ENCODE data around the gene SLC39A1.
"Not testable (repeated sequence)": the region's sequence is repeated elsewhere in the genome, so short reads cannot be mapped to it uniquely, and the experiment has no call there.

SLC39A1 gene, protein sequence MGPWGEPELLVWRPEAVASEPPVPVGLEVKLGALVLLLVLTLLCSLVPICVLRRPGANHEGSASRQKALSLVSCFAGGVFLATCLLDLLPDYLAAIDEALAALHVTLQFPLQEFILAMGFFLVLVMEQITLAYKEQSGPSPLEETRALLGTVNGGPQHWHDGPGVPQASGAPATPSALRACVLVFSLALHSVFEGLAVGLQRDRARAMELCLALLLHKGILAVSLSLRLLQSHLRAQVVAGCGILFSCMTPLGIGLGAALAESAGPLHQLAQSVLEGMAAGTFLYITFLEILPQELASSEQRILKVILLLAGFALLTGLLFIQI

DNA sequence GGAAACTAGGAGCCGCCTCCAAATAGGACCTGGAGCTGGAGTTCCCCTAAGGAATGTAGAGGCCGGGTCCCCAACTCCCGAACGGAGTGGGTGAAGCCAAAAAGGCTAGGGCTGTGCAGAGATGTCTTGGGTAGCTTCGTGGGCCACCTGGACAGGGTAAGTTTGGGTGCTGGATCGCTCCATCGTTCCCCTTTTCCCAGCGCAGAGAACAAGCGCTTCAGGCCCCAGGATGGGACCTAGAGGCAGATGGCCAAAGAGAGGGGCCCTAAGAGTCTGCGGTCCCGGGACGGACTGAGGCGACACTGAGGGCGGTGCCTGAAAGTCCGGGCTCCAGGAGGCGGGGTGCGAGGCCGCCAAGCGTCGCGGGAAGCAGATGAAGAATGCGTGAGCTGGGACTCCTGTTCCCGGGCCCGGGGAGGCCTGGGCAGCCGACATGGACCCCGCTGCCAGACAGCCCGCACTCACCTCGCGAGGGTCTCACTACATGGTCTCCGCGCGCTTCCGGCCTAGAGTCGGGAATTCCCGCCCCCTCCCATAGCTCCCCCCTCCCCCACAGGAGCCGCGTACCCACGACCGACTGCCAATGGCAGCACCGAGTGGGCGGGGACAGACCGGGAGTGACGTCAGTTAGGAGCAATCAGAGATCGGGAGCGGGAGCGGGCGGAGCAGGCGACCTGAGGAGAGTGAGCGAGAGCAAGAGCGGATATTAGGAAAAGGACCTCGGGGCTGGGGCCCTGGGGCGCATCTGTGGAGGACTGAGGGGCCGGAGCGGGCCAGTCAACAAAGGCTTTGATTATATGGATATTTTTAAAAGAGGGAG is at the start of gene SLC39A1:
SLC39A1 (minus strand) TSS at position 508 of the 820 bp plus-strand sequence. CDS start 822 bp downstream, outside the sequence.
- DNase-seq, result peak; percentile 99

DNA sequence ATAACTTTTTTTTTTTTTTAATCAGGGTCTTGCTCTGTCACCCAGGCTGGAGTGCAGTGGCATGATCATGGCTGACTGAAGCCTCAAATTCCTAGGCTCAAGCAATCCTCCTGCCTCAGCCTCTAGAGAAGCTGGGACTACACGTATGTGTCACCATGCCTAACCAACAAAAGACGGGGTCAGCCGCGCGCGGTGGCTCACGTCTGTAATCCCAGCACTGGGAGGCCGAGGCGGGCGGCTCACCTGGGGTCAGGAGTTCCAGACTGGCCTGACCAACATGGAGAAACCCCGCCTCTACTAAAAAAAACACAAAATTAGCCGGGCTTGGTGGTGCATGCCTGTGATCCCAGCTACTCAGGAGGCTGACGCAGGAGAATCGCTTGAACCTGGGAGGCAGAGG is 49.2 kb upstream of the SLC39A1 start:
- DNase-seq, result not testable (repeated sequence)

DNA sequence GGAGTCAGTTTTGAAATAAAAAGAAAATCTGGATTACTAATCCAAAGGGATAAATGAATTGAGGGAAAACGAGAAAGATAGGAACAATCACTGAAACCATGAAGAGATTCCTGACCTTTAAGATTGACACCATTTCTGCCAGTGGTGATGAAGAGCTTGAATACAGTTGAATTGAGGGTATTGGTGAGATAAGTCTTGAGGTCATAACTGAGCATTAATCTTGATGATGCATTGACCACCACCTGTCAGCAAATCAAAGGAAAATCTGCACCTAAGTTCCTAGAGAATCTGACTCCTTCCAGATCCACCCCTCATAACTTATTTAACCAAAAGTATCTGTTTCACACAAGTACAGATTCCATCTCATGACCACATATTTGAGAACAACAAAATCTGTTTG is 48.8 kb upstream of the SLC39A1 start:
- DNase-seq, result no peak

DNA sequence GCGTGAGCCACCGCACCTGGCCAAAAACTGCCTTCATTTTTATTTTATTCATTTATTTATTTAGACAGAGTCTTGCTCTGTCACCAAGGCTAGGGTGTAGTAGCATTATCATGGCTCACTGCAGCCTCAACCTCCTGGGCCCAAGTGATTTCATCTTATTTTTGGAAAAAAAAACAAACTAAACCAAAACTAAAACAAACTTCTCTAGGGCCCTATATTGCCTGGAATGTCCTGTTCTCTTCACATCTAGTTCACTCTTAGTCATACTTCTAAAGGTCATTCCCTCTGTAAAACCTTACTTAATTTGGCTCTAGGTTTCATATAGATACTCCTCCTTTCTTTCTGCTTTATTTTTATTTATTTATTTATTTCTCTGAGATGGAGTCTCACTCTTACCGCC is 42.8 kb upstream of the SLC39A1 start:
- no peak for DNase-seq

DNA sequence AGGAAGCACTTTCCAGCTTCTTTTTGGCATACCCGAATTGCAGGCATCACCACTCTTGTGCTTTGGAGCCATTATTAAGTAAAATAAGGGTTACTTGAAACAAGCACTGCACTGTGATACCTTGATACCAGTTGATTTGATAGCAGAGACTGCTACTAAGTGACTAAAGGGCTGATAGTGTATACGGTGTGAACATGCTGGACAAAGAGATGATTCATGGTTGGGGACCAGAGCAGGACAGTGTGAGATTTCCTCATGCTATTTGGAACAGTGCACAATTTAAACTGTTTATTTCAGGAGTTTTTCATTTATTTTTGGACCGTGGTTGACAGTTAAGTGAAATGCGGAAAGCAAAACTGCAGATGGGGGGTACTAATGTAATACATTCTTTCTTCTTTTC is 37.1 kb upstream of the SLC39A1 start:
- DNase-seq, result no peak

DNA sequence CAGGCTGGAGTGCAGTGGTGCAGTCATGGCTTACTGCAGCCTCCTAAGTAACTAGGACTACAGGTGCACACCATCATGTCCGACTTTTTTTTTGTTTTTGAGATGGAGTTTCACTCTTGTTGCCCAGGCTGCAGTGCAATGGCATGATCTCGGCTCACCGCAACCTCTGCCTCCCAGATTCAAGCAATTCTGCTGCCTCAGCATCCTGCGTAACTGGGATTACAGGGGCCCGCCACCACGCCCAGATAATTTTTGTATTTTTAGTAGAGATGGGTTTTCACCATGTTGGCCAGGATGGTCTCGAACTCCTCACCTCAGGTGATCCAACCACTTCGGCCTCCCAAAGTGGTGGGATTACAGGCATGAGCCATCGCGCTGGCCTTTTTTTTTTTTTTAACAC is 33.5 kb upstream of the SLC39A1 start:
- DNase-seq, result not testable (repeated sequence)

DNA sequence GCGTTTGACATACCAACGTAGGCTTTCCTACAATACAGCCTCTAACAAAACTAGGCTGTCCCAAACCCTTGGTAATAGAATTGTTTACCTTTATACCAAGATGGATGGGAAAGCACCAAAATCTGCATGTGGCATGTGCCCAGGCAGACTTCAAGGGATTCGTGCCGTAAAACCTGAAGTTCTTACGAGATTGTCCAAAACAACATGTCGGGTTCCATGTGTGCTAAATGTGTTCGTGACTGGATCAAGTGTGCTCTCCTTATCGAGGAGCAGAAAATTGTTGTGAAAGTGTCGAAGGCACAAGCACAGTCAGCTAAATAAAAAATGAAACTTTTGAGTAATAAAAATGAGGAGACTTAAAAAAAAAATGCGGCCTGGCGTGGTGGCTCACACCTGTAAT is 32.3 kb upstream of the SLC39A1 start:
- DNase-seq, result no peak

DNA sequence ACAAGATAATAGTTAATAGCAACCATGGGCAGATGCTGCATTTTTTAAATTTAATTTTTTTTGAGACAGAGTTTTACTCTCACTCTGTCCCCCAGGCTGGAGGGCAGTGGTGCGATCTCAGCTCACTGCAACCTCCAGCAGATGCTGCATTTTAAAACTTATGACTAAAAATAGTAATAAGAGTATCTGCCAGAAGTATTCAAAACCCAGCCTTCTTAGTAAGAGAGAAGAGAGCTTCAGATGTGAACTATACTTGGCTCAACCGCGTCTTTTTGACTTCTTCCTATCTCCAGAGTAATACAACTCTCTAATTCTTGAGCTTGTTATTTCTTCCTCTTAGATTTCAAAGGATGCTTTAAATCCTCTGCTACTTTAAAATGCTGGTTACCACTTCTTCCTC is 31.9 kb upstream of the SLC39A1 start:
- DNase-seq, result no peak

DNA sequence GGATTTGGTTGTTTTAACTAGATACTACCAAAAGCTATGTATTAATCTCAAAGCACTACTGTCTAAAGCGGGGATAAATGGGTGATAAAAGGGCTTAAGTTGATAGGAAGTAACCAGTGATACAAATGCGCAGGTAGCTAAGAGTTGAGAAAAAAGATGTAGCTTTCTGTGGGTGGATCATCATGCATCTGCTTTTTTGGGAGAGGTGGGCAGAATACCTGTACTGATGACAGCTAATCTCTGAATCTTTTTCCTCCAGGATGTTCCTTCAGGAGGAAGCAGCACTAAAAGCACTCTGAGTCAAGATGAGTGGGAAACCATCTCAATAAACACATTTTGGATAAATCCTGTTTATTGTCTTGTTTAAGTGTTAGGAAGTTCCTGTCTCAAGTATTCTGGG is 28.5 kb upstream of the SLC39A1 start:
- DNase-seq, result no peak

DNA sequence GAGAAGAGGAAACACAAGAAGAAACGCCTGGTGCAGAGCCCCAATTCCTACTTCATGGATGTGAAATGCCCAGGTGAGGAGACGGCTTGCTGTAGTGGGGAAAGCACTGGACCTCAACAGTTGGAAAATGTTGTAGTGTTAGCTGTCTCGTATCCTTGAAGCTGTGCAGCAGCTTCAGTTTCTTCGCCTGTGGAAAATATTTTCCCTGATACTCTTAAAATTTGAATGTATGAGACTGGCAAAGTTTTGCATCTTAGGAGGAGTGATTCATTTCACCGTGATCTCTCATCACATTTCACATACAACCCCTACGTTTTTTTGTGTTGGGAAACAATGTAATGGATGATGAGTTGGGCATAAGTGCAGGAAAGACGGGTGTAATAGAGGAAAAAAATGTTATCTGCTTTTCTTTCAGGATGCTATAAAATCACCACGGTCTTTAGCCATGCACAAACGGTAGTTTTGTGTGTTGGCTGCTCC is 27.9 kb upstream of the SLC39A1 start:
- DNase-seq, result no peak

DNA sequence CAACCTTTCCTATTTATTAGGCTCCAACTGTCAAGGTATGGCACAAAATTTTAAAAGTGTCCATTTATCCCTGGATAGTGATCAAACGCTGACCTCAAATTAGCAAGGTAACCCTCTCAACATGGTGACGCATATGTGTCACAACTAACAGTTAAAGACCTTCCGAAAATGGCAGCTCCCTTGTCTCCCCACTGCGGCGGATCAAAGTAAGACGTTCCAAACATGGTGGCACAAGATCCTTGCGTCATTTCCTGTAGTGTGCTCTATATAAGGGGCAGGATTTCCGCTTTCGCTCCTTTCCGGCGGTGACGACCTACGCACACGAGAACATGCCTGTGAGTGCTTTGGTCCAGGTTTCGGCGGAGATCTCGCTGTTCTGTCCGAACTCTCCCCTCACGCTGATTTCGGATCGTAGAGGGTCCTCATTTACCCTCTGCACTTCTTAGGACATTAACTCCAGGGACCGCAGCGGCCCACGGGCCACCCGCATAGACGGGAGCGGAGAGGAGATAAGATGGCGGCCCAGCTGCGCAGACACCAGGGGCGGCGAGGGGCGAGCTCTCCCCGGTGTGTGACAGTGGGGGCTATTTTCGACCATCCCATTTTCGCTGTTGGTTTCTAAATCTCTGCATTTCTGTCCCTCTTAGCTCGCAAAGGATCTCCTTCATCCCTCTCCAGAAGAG is 27.3 kb upstream of the SLC39A1 start, which contains the start of gene RPS27:
RPS27 (plus strand) TSS at position 295 of the 683 bp plus-strand sequence; CDS start at position 330, 35 bp downstream.
- DNase-seq, result peak; percentile 99

DNA sequence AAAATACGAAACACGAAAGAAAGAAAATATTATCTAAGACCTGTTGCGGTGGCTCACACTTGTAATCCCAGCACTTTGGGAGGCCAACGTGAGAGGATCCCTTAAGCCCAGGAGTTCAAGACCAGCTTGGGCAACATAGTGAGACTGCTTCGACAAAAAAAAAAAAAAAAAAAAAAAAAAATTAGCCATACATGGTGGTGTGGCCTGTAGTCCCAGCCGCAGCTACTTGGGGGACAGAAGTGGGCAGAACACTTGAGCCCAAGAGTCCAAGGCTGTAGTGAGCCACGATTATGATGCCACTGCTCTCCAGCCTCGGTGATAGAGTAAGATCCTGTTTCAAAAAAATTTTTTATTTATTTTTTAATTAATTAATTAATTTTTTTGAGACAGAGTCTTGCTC is 24.3 kb upstream of the SLC39A1 start:
- DNase-seq, result peak; percentile 25

DNA sequence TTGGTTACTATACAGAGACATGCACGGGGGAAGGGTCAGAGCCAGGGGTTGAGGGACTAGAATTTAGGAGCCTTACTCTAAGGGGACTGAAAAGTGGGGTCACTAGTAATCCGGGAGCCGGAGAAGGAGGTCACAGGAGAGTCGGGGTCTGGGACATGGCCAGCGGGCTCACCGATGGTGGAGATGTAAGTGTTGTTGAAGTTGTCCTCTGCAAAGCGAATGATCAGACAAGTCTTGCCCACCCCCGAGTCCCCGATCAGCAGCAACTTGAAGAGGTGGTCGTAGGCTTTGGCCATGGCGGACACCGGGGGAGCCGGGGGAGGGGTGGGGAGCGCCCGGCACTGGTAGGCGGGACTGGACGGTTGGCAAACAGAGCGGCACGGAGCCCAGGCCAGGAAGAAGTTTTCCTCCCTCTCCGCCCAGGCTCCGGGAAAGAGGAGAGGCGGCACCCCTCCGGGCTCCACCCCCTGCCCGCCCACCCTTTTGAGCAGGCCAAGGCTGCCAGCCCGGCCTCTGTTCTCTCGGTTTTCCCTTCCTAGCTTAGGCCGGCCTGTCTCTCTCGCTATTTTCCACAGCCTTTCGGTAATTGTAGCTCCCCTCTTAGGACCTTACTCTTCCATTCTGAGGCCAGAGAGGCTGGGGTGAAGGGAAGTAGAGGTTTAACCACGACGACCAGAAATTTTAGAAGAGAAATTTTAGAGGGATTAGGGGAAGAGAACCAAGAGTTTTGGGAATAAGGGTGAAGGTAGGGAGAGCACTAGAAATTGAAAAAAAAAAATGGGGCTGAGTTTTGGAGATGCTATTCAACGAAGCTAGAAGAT is 22.8 kb upstream of the SLC39A1 start, which contains the start of gene RAB13:
RAB13 (minus strand) TSS at position 399 of the 821 bp plus-strand sequence; CDS start at position 296, 103 bp downstream.
- peak; percentile 92 for DNase-seq

DNA sequence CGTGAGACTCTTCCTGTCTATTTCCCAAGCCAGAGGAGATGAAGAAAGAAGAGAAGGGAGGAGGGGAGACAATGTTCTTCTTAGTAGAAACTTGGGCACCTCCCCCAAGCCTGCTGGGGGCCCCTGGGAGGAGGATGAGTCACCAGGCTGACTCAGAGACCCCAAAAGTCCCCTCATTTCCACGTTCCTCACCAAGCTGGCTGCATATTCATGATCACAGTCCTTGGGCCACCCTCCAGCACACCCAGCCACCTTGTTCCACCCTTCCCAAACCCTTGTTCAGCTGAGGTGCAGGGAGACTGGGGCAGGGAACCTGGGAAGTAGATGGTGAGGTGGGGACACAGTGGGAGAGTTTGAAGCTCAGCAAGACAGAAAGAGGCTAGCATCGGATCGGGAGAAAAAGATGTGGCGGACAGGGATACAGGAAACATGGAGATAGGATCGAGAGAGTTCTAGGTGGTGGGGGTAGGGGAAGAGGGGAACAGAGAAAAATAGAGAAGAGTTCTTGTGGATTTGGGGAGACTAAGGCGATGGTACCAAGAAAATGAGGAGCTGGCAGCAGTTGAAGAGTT is 22.1 kb upstream of the SLC39A1 start:
- no peak for DNase-seq

DNA sequence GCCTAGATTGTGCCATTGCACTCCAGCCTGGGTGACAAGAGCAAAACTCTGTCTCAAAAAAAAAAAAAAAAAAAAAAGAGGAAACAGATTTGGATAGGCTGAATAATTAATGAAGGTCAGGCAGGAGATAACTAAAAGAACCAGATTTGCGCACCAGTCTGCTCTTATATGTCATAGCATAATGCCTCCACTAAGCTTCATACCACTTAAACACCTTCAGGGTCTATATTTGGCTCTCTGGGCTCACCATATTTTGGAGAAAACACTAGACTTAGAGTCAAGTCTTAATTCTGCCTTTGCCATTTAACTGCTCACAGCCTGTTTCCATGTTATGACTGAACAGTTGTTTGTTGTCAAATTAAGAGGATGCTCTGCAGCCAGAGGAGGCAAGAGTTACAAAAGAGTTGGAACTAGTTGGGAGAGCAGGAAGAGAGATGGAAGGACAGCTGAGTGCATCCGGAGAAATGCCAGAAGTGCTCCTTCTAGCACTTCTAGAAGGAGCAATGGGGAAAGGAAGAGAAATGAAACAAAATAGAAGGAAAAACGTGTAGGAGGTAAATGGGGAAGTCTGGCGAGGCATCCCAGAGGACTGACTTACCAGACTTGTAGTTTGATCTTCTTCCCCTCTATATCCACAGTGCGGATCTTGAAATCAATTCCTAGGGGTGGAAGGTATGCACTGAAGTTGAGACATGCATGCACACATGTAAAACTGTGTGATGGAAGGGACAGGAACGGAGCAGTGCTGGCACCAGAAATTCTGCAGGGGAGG is 21.0 kb upstream of the SLC39A1 start:
- DNase-seq, result no peak

DNA sequence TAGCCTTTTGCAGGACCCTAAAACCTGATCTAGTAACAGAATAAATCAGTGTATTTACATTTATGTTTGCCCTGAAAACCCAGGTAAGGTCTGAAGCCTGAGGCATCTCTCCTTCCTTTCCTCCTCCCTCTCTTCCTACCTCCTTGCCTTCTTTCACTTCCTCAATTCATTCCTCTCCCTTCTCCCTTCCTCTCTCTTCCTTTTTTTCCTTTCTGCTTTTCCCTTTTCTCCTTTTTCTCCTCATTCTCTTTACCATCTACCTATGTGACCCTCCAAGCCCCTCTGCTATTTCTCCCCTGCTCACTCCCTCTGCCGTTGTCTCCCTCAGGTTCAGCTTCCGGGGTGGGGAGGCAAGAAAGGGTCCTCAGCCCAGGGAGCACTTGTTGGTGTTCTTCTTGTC is 18.4 kb upstream of the SLC39A1 start:
- not testable (repeated sequence) for DNase-seq

DNA sequence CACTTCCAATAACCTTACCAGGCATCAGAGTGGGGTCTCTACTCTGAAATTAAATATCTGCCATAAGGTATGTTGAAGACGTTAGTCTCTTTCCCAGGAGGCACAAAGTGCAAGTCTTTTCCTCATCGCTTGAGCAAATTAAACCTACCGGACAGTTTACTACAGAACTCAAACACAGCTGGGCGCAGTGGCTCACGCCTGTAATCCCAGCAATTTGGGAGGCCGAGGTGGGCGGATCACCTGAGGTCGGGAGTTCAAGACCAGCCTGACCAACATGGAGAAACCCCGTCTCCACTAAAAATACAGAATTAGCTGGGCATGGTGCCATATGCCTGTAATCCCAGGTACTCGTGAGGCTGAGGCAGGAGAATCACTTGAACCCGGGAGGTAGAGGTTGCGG is 15.8 kb upstream of the SLC39A1 start:
- not testable (repeated sequence) for DNase-seq

DNA sequence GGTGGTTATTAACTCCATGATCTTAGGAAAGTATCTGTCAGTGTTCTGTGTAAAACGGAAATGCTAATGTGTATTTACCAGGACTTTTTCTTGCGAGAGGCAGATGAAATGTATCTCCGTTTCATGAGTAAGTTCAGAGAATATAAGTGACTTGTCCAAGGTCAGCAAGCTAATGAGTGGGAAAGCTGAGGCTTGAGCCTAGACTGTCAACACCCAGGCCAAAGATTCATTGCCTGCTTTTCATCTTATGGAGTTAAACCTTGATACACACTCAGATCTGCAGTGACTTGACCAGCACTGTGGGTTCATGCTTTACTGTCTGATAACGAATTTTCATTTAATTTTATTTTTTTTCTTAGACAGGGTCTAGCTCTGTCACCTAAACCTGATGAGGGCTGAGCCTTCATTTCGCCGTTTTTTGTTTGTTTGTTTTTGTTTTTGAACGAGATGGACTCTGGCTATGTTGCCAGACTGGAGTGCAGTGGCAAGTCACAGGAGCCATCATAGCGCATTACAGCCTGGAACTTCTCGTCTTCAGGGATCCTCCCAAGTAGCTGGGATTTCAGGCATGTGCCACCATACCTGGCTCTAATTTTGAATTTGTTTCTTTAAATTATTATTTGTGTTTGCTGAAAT is 15.1 kb upstream of the SLC39A1 start:
- DNase-seq, result peak; percentile 47

DNA sequence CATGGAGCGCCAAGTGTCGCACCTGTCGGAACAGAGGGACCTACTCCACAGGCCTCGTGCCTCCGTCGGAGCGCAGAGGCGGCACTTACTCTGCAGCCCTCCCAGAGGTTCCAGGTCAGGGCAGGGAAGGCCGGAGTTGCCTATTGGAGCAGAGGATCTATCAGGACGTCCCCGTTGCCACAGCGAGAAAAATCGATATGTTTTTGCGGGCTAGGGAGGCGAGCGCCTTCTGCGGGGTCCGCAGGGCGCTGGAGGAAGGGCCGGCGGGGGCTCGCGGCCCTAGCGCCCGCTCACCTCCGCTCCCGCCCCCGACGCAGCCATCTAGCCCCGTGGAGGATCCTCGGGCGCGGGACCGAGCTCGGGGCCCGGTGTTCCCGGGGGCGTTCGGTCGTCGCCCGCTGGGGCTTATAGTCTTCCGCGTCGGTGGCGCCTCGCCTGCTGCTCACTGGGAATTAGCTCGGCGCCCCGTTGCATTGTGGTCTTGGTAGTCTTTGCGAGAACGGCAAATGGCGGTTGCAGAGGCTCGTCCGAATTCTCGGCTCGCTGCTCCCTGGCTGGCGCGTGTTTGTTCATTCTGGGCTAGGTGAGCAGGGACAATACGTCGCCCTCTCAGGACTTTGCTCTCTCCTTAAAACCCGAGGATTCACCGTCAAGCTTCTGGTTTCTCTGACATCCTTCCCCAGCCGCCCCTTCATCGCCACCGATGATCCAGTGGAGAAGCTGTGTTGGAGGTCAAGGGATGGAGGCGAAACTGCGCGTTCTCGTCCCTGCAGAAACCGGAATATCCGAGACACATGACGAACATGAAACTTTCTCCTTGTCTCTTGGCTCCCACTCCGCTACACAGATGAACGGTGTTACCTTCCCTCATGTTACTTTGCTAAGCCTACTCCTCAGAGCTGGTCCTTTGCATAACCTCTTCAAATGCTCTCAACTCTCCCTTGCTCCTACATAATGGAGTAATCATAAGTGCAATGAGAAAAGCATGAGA is 14.2 kb upstream of the SLC39A1 start, which contains the start of gene JTB:
JTB (minus strand) TSS at position 425 of the 991 bp plus-strand sequence; CDS start at position 3, 422 bp downstream.
- DNase-seq, result peak; percentile 95

All from NCI-H69 (cell line).